Ascending aorta (tissue), 2 donors: ENCODE measurements around the gene TMEM52B. TPM values are rescaled to one million over a fixed set of nuclear protein-coding genes. Genes with fewer than 3 reads are reported as not detected.
"Not testable (repeated sequence)": the region's sequence is repeated elsewhere in the genome, so short reads cannot be mapped to it uniquely, and the experiment has no call there.

Source experiments
- DNase-seq, 2 donors: peaks; one replicate each; pipeline ENCODE4 v3.0.0-alpha.2; 2019; ENCODE audit warnings: low spot score in 2 of 2
- H3K27ac ChIP-seq, 2 donors: fragments of 200-600 bp; sonication (generic); one replicate each; pipeline ENCODE4 v1.5.1; 2016 to 2017; ENCODE audit warnings: mild to moderate bottlenecking in 1 of 2
- H3K27me3 ChIP-seq: fragments of 200-600 bp; sonication (generic); one replicate; pipeline ENCODE4 v1.5.1; 2017
- H3K36me3 ChIP-seq, 2 donors: fragments of 200-600 bp; sonication (generic); one replicate each; pipeline ENCODE4 v1.5.1; 2016
- H3K4me1 ChIP-seq, 2 donors: fragments of 200-600 bp; sonication (generic); one replicate each; pipeline ENCODE4 v1.5.1; 2016 to 2017; ENCODE audit warnings: mild to moderate bottlenecking in 1 of 2
- H3K4me3 ChIP-seq, 2 donors: fragments of 200-600 bp; sonication (generic); one replicate each; pipeline ENCODE4 v1.5.1; 2016 to 2017; ENCODE audit warnings: mild to moderate bottlenecking in 1 of 2
- H3K9me3 ChIP-seq, 2 donors: fragments of 200-600 bp; sonication (generic); one replicate each; pipeline ENCODE4 v1.5.1; 2016
- intact Hi-C: fragments of 100-400 bp; cut with DNase I; formaldehyde crosslinking; loops from one replicate; pipeline ENCODE4 v1.15.1; 2023
- total RNA-seq: library from RNA; depleted of rRNA; stranded (reverse); fragments of >200 nt; gene quantifications from one replicate; pipeline ENCODE4 v1.1.0, GENCODE V29; 2016
- TF ChIP-seq, protein P1 (sequence below), 3 experiments: fragments of 200-600 bp in 2 of 3; fragments of 450-650 bp in 1 of 3; sonication (generic) in 2 of 3; IDR thresholded peaks; one replicate each; pipeline ENCODE4 v1.5.1; 2016 to 2019; ENCODE audit warnings: antibody characterized with exemption in 3 of 3, mild to moderate bottlenecking in 1 of 3, moderate library complexity in 1 of 3

The TMEM52B gene
- total RNA-seq, 1 donor from 2014 or later, result not detected

DNA sequence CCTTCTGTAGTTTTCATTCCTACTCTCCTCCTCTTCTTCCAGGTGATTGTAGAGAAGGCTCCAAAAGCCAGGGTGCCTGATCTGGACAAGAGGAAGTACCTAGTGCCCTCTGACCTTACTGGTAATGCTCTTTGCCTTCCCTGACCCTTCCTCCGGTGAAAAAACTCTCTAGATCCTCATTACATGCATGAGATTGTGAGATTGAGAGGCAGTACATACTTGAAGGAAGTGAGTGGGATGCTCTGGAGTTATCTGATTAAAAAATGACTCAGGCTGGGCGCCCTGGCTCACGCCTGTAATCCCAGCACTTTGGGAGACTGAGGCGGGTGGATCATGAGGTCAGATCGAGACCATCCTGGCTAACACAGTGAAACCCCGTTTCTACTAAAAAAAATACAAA is 39.2 kb downstream of the TMEM52B start:
- peak overlapping the region in 1 of 2 donors; percentile 35 for H3K27ac ChIP-seq
- intact Hi-C loops, result loop anchor here (10.0 kb wide), 3 partner anchors 957 to 1523 kb away; partner anchors contain the start of genes A2M, RIMKLB and SMIM10L1
- H3K36me3 ChIP-seq, result peaks cover 32 to 54% of the 10 kb centered on the region in 2 donors
- no peaks in the 10 kb centered on the region for H3K9me3 ChIP-seq
- TF ChIP-seq, protein P1, sequence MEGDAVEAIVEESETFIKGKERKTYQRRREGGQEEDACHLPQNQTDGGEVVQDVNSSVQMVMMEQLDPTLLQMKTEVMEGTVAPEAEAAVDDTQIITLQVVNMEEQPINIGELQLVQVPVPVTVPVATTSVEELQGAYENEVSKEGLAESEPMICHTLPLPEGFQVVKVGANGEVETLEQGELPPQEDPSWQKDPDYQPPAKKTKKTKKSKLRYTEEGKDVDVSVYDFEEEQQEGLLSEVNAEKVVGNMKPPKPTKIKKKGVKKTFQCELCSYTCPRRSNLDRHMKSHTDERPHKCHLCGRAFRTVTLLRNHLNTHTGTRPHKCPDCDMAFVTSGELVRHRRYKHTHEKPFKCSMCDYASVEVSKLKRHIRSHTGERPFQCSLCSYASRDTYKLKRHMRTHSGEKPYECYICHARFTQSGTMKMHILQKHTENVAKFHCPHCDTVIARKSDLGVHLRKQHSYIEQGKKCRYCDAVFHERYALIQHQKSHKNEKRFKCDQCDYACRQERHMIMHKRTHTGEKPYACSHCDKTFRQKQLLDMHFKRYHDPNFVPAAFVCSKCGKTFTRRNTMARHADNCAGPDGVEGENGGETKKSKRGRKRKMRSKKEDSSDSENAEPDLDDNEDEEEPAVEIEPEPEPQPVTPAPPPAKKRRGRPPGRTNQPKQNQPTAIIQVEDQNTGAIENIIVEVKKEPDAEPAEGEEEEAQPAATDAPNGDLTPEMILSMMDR (IDR thresholded peaks at IDR 0.05), result no peak
- H3K27me3 ChIP-seq, result no peaks in the 10 kb centered on the region
- DNase-seq, result no peak
- no peak overlapping the region for H3K4me3 ChIP-seq
- peaks cover 0 to 22% of the 10 kb centered on the region in 2 donors for H3K4me1 ChIP-seq

DNA sequence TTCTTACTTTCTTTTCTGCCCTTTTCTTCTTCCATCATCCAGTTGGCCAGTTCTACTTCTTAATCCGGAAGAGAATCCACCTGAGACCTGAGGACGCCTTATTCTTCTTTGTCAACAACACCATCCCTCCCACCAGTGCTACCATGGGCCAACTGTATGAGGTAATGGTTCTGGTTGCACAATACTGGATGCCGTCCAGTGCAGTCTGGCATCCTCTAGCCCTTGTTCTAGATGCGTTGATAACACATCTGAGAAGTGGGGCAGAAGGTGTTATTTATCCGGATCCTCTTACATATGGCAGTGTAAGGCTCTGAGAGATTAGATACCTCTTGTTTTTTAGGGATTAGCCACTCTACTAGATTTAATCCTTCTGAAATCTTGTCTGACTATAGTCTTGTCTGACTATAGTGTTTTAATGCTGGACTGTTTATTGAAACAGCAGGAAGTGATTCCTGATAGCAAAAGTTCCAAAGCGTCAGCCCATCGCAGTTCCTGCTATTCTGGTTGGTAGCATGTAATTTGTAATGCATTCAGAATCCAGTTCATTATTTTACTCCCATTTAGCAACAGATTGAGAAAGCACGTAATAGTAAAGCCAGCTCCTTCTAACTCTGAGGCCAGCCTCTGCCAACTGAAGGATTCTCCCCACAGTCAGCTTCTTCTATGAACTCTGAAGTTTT is 41.7 kb downstream of the TMEM52B start:
- H3K4me1 ChIP-seq, result peaks cover 0 to 20% of the 10 kb centered on the region in 2 donors
- H3K27ac ChIP-seq, result peak overlapping the region; percentile 67 to 70
- no peaks in the 10 kb centered on the region for H3K27me3 ChIP-seq
- H3K36me3 ChIP-seq, result peaks cover 44 to 67% of the 10 kb centered on the region in 2 donors
- H3K9me3 ChIP-seq, result no peaks in the 10 kb centered on the region
- TF ChIP-seq, protein P1 (IDR thresholded peaks at IDR 0.05), result no peak
- intact Hi-C loops, result no loop called here
- DNase-seq, result peak; percentile 43 to 89
- no peak overlapping the region for H3K4me3 ChIP-seq

DNA sequence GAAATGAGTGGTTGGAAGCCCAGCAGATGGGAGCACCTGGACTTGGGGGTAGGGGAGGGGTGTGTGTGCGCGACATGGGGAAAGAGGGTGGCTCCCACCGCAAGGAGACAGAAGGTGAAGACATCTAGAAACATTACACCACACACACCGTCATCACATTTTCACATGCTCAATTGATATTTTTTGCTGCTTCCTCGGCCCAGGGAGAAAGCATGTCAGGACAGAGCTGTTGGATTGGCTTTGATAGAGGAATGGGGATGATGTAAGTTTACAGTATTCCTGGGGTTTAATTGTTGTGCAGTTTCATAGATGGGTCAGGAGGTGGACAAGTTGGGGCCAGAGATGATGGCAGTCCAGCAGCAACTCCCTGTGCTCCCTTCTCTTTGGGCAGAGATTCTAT is 43.0 kb downstream of the TMEM52B start:
- intact Hi-C loops, result no loop called here
- Histone ChIP-seq H3K9me3 (no peaks in the 10 kb centered on the region), H3K36me3 (peaks cover 44 to 67% of the 10 kb centered on the region in 2 donors), H3K4me3 (no peak overlapping the region), H3K4me1 (peaks cover 0 to 16% of the 10 kb centered on the region in 2 donors), H3K27me3 (no peaks in the 10 kb centered on the region), H3K27ac (no peak overlapping the region)
- TF ChIP-seq, protein P1 (IDR thresholded peaks at IDR 0.05), result no peak
- no peak for DNase-seq

DNA sequence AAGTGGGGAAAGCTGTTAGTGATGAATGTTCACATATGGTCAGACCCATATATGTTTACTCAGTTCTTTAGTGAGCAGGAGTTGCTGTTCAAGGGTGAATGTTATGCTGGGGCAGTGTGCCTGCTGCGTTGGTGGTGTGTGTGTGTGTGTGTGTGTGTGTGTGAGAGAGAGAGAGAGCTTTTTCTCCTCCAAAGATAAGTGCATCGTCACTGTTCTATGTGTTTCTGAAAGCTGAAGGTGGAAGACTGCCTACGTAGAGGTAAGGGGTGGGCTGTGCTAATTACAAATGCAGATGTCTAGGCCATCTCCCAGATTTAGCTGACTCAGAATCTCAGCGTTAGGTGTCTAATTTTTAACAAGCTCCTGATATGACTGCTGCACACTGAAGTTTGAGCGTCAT is 44.4 kb downstream of the TMEM52B start:
- H3K4me3 ChIP-seq, result no peak overlapping the region
- TF ChIP-seq, protein P1 (IDR thresholded peaks at IDR 0.05), result no peak
- H3K36me3 ChIP-seq, result peaks cover 41 to 60% of the 10 kb centered on the region in 2 donors
- peaks cover 0 to 11% of the 10 kb centered on the region in 2 donors for H3K4me1 ChIP-seq
- no peak for DNase-seq
- intact Hi-C loops, result no loop called here
- H3K9me3 ChIP-seq, result no peaks in the 10 kb centered on the region
- H3K27ac ChIP-seq, result no peak overlapping the region
- no peaks in the 10 kb centered on the region for H3K27me3 ChIP-seq

DNA sequence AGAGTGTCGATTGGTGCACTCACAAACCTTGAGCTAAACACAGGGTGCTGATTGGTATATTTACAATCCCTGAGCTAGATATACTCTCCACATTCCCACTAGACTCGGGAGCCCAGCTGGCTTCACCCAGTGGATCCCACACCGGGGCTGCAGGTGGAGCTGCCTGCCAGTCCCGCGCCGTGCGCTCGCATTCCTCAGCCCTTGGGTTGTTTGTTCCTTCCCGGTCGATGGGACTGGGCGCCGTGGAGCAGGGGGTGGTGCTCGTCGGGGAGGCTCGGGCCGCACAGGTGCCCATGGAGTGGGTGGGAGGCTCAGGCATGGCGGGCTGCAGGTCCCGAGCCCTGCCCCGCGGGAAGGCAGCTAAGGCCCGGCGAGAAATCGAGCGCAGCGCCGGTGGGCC is 46.6 kb downstream of the TMEM52B start:
- H3K9me3 ChIP-seq, H3K27ac ChIP-seq, H3K4me1 ChIP-seq, DNase-seq, H3K4me3 ChIP-seq, H3K27me3 ChIP-seq, intact Hi-C loops: not testable (repeated sequence)
- peaks cover 30 to 39% of the 10 kb centered on the region in 2 donors for H3K36me3 ChIP-seq

DNA sequence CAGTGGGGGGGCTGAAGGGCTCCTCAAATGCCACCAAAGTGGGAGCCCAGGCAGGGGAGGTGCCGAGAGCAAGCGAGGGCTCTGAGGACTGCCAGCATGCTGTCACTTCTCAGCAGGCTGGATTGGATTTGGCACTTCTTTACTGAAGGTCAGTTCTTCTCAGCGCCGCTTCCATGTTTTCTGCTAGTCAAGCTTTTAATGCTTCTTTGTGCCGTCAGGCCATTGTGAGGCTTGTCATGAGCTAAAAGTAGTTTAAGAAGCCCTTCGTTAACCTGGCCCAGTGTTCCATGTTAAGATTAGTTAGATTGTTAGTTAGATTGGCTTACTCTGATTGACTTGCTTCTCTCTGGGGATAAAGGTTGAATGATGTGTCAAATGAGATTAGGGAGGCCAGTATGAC is 47.3 kb downstream of the TMEM52B start:
- Histone ChIP-seq H3K27ac (no peak overlapping the region), H3K4me3 (no peak overlapping the region), H3K4me1 (no peaks in the 10 kb centered on the region), H3K27me3 (no peaks in the 10 kb centered on the region), H3K9me3 (no peaks in the 10 kb centered on the region), H3K36me3 (peaks cover 29 to 32% of the 10 kb centered on the region in 2 donors)
- intact Hi-C loops, result no loop called here
- DNase-seq, result no peak
- TF ChIP-seq, protein P1 (IDR thresholded peaks at IDR 0.05), result no peak
